ENCODE data around the gene ZNF740. TPM values are rescaled to one million over a fixed set of nuclear protein-coding genes. Genes with fewer than 3 reads are reported as not detected.

Gene ZNF740
- polyA plus RNA-seq, 1 donor from 2014 or later: 24.3 TPM

GRCh38 chr12:53244337-53244736 lies 63.8 kb downstream of the ZNF740 start:
- TF ChIP-seq TAF1 (IDR thresholded peaks at IDR 0.05; ENCODE audit: low read depth) (no peak), EZH2 (IDR thresholded peaks at IDR 0.05; ENCODE audit: borderline replicate concordance, insufficient read depth, low read length, poor library complexity, severe bottlenecking) (no peak), POLR2AphosphoS5 (IDR thresholded peaks at IDR 0.05) (no peak), CTCF (IDR thresholded peaks at IDR 0.05; ENCODE audit: poor library complexity, severe bottlenecking) (no peak), SMC3 (conservative IDR thresholded peaks at IDR 0.05; ENCODE audit: poor library complexity) (no peak), REST (IDR thresholded peaks at IDR 0.05; ENCODE audit: borderline replicate concordance) (no peak), MXI1 (conservative IDR thresholded peaks at IDR 0.05; ENCODE audit: poor library complexity, severe bottlenecking) (no peak), RAD21 (conservative IDR thresholded peaks at IDR 0.05) (no peak)
- H2AFZ ChIP-seq (ENCODE audit: low read depth, low read length): no peak overlapping the region
- H3K4me2 ChIP-seq (ENCODE audit: low read length): no peak overlapping the region
- H3K79me2 ChIP-seq (replicated peaks; ENCODE audit: insufficient read depth, low read length): no peaks in the 10 kb centered on the region
- H3K4me3 ChIP-seq (ENCODE audit: low read length): no peak overlapping the region
- no peaks in the 10 kb centered on the region for H3K9me3 ChIP-seq (ENCODE audit: low read length)
- H4K20me1 ChIP-seq (ENCODE audit: insufficient read depth): no peaks in the 10 kb centered on the region
- H3F3A ChIP-seq (ENCODE audit: insufficient read depth, low read length, poor library complexity, severe bottlenecking): no peaks in the 10 kb centered on the region
- H3K9me2 ChIP-seq (ENCODE audit: insufficient read depth, low read length): no peaks in the 10 kb centered on the region
- H3K27ac ChIP-seq (ENCODE audit: low read length): no peak overlapping the region
- no peaks in the 10 kb centered on the region for H3K36me3 ChIP-seq (ENCODE audit: insufficient read depth, low read length)
- H3K9ac ChIP-seq (ENCODE audit: low read length): no peak overlapping the region
- H3K27me3 ChIP-seq (ENCODE audit: insufficient read depth, low read depth, low read length): no peaks in the 10 kb centered on the region

Small RNA genes lying within 50 kb of the gene (small RNA-seq; reads per million reads assigned to genes)
- 0 to 1.6 (median 0) reads per million in 3 experiments for gene HIGD1AP1
- gene RNU6-333P: 0 reads per million in 3 experiments

Other genes starting within 250 kb of the ZNF740 start
- gene KRT18, start 231.6 kb upstream of the ZNF740 start, polyA plus RNA-seq: 0.76 and 0.78 TPM in 2 replicates
- gene EIF4B, start 174.3 kb upstream of the ZNF740 start, polyA plus RNA-seq: 329 and 333 TPM in 2 replicates
- 4.2 and 7.9 TPM in 2 replicates for gene TNS2, start 130.7 kb upstream of the ZNF740 start, polyA plus RNA-seq
- gene SPRYD3, start 101.3 kb upstream of the ZNF740 start, polyA plus RNA-seq: 20.8 and 21.0 TPM in 2 replicates
- gene IGFBP6, start 83.1 kb upstream of the ZNF740 start, polyA plus RNA-seq: 0.26 TPM in 1 of 2 replicates, not detected in the other
- not detected in 2 replicates for gene SOAT2, start 77.2 kb upstream of the ZNF740 start, polyA plus RNA-seq
- 41.9 and 51.6 TPM in 2 replicates for gene CSAD, start 203 bp downstream of the ZNF740 start, polyA plus RNA-seq
- gene ITGB7, start 26.5 kb downstream of the ZNF740 start, polyA plus RNA-seq: 0.26 TPM in 1 of 2 replicates, not detected in the other
- gene RARG, start 51.5 kb downstream of the ZNF740 start, polyA plus RNA-seq: 0.61 and 1.0 TPM in 2 replicates
- gene ESPL1, start 87.6 kb downstream of the ZNF740 start, polyA plus RNA-seq: 0.33 and 4.5 TPM in 2 replicates
- gene PFDN5, start 114.8 kb downstream of the ZNF740 start, polyA plus RNA-seq: 1,371 and 1,383 TPM in 2 replicates
- 70.5 and 84.1 TPM in 2 replicates for gene MYG1, start 119.0 kb downstream of the ZNF740 start, polyA plus RNA-seq
- 138 and 153 TPM in 2 replicates for gene AAAS, start 140.9 kb downstream of the ZNF740 start, polyA plus RNA-seq
- gene SP7, start 155.6 kb downstream of the ZNF740 start, polyA plus RNA-seq: not detected in 2 replicates
- 7.3 and 9.9 TPM in 2 replicates for gene SP1, start 199.5 kb downstream of the ZNF740 start, polyA plus RNA-seq
- not detected in 2 replicates for gene AMHR2, start 243.1 kb downstream of the ZNF740 start, polyA plus RNA-seq

All from neural cell (in vitro differentiated cells).